ENCODE data around the gene PRSS16. TPM values are rescaled to one million over a fixed set of nuclear protein-coding genes. Genes with fewer than 3 reads are reported as not detected.
A peak's percentile ranks its signal among the peaks of the same experiment; 100 is the strongest.
"Not testable (repeated sequence)": the region's sequence is repeated elsewhere in the genome, so short reads cannot be mapped to it uniquely, and the experiment has no call there.

Gene PRSS16
- total RNA-seq, 1 experiment from 2014 or later, result 8.2 TPM

DNA sequence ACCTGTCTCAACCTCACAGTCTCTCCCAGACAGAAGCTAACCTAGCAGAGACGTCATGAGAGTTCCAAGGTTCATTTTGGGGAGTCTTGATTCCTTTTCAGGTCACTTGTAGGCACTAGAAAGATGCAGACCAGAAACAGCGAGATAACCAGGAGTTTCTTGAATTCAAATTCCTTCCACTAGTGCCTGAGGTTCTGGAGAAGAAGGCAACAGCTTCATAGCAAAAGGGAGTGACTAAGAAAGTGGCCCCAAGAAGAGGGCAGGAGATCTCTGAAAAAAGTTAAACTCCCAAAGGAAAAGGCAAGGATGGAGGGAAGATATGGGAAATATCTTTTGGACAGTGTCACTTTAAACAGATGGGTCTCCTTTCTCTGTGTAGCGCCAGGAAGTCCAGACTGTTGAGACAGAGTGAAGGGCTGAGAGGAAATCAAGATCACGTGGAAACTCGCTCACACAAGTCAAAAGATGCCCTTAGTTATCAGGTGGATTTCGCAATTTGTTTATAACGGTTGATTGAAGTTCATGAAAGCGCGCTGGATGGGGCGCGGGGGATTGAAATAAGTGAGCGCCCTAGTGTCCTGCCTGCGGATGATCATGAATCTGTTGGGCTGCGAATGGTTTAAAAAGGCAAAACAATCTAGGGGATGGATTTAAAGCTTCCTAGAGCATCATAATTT lies 4.8 kb upstream of the PRSS16 start:
- DNase-seq (ENCODE audit: low read depth), result no peak

GRCh38 chr6:27248783-27249182 lies 1.3 kb downstream of the PRSS16 start:
- no peak for DNase-seq (ENCODE audit: low read depth)

DNA sequence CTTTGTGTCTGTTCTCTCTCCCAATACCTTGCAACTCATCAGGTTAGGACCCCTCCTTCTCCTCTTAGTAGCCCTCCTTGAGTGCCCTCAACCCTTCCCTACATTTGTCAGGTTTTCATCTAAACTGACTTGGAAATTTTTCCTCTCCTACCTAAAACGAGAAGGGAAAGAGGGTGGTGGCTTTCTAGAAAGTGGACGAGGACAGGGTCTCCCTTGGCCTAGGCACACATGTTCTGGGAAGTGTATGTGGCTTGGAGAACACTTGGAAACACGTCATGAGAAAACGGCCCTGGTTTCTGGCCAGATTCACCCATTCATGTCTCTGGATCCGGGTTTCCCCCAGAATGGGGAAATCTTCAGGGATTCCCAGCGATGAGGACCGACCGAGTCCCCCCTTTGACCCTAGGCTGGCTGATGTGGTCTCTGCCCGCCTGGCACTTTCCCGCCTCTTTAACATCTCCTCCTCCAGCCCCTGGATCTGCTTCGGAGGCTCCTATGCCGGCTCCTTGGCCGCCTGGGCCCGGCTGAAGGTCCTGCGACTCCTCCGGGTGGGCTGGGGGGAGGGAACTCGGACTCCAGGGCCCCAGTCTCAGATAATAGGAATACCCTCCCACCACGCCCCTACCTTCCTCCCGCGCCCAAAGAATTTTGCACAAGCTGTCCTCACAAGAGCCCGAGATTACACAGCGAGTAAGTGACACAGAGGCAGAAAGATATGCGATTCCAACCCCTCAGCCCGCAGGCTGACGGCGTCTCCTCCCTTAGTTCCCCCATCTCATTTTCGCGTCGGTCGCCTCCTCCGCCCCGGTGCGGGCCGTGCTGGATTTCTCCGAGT lies 3.0 kb downstream of the PRSS16 start:
- no peak for DNase-seq (ENCODE audit: low read depth)

GRCh38 chr6:27251112-27251605 lies 3.7 kb downstream of the PRSS16 start:
- DNase-seq (ENCODE audit: low read depth), result peak; percentile 96

DNA sequence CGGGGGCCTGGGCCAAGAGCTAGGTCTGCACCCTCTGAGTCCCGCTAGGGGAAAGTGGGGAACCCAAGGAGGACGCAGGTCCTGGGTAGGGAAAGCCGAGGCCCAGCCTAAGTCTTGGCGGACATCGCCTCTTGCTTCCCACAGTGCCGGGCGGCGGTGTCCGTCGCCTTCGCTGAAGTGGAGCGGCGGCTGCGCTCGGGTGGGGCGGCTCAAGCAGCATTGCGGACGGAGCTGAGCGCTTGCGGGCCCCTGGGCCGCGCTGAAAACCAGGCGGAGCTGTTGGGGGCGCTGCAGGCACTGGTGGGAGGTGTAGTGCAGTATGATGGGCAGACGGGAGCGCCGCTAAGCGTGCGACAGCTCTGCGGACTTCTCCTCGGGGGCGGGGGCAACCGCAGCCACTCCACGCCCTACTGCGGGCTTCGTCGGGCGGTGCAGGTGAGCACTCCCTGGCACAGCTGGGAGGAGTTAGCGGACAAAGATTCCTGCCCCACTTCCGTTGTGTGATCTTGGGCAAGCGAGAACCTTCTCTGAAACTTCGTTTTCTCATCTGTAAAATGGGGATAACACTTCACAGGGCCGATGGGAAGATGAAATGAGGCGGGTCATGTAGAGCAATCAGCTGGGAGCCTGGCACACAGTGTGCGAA lies 4.2 kb downstream of the PRSS16 start:
- peak; percentile 95 for DNase-seq (ENCODE audit: low read depth)

DNA sequence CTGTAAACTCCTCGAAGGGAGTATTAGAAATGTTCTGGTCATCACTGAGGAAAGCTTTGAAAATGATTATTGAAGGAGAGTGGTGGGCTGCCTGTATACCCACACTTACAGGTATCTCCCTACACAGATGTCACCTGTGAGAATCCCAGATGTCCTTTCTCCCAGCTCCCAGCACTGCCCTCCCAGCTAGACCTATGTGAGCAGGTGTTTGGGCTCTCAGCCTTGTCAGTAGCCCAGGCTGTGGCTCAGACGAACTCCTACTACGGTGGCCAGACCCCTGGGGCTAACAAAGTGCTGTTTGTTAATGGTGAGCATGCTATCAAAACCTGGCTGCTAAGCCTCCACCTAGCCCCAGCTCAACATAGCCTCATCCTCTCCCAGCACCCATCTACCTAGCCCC lies 7.1 kb downstream of the PRSS16 start:
- no peak for DNase-seq (ENCODE audit: low read depth)

GRCh38 chr6:27255866-27256265 lies 8.4 kb downstream of the PRSS16 start:
- DNase-seq (ENCODE audit: low read depth), result no peak

GRCh38 chr6:27260369-27260768 lies 12.9 kb downstream of the PRSS16 start:
- no peak for DNase-seq (ENCODE audit: low read depth)

- no peak for DNase-seq (ENCODE audit: low read depth)
Measured at GRCh38 chr6:27260836-27261375, 13.4 kb downstream of the PRSS16 start.

DNA sequence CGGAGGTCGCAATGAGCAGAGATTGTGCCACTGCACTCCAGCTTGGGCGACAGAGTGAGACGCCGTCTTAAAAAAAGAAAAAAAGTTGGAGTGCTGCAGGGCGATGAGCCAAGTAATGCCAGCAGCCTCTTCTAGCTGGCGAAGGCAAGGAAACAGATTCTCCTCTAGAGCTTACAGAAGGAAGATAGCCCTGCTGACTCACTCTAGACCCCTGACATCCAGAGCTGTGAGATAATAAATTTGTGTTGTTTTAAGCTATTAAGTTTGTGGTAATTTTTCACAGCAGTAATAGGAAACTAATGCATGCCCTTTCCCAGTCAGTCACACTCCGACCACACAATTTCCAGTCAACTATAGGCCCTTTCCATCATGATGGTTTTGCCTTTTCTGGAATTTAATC lies 16.4 kb downstream of the PRSS16 start:
- peak; percentile 40 for DNase-seq (ENCODE audit: low read depth)

- DNase-seq (ENCODE audit: low read depth), result not testable (repeated sequence)
Measured at GRCh38 chr6:27267003-27267402, 19.5 kb downstream of the PRSS16 start.

- no peak for DNase-seq (ENCODE audit: low read depth)
Measured at GRCh38 chr6:27267857-27268434, 20.4 kb downstream of the PRSS16 start.

GRCh38 chr6:27268803-27269202 lies 21.3 kb downstream of the PRSS16 start:
- DNase-seq (ENCODE audit: low read depth), result no peak

DNA sequence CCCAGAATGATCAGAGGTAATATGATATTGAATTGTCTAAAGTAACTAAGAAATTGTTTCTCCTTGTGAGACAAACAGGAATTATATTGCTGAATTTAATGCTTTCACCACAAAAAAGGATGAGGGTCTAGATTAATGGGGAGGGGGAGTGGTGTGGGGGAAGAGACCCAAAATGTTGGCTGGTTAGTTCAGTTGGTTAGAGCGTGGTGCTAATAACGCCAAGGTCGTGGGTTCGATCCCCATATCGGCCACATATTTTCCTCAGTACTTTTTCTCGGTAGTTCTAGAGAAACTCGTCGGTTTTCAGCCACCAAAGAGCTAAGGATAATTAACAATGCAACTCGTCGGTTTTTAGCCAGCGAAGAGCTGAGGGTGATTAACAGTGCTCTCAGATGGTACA lies 26.3 kb downstream of the PRSS16 start:
- DNase-seq (ENCODE audit: low read depth), result no peak

- peak; percentile 85 for DNase-seq (ENCODE audit: low read depth)
Measured at GRCh38 chr6:27275025-27275956, 27.8 kb downstream of the PRSS16 start.

DNA sequence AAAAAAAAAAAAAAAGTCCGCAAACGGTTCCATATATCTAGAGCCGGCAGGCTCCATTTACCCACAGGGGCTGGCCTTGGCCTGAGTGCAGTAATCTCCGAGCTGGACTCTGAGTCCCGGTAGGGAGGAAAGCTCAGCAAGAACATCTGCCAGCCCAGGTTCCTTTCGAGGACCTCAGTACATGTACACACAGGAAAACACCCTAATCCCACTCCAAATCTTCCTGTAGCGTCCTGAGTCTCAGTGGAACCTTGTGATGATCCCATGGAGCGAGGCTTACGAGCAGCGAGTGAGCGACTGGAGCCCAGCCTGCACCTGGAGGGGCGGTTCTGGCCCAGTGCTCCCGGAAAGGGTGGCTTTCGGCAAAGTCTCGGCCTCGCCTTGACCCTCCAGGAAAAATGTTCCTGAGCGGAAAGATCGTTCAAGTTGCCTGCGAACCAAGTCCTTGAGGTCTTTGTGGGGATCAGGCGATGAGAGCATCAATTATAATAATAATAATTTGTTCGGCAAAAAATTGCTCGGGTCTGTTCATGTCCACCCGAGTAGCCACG lies 32.1 kb downstream of the PRSS16 start:
- peak; percentile 33 for DNase-seq (ENCODE audit: low read depth)

- peak; percentile 75 for DNase-seq (ENCODE audit: low read depth)
Measured at GRCh38 chr6:27280064-27280539, 32.6 kb downstream of the PRSS16 start.

- peak; percentile 62 for DNase-seq (ENCODE audit: low read depth)
Measured at GRCh38 chr6:27280540-27281000, 33.1 kb downstream of the PRSS16 start.

GRCh38 chr6:27281105-27281539 lies 33.6 kb downstream of the PRSS16 start:
- DNase-seq (ENCODE audit: low read depth), result peak; percentile 71

- no peak for DNase-seq (ENCODE audit: low read depth)
Measured at GRCh38 chr6:27281569-27281968, 34.1 kb downstream of the PRSS16 start.

All from Daoy (cell line).